Parathyroid adenoma (tissue), 2 donors: ENCODE data around the gene PCDHB8.
"Not testable (repeated sequence)": the region's sequence is repeated elsewhere in the genome, so short reads cannot be mapped to it uniquely, and the experiment has no call there.

Experiments
- H2AFZ ChIP-seq: fragments of 300-600 bp; sonication (generic); one replicate; pipeline ENCODE4 v1.7.0; 2017; ENCODE audit warnings: antibody characterized with exemption, mild to moderate bottlenecking
- H3K27ac ChIP-seq: fragments of 300-600 bp; sonication (generic); one replicate; pipeline ENCODE4 v1.7.0; 2017
- H3K27me3 ChIP-seq: fragments of 300-600 bp; sonication (generic); one replicate; pipeline ENCODE4 v1.7.0; 2017; ENCODE audit warnings: low read length; ENCODE audit not compliant: control insufficient read depth, insufficient read depth
- H3K36me3 ChIP-seq: fragments of 300-600 bp; sonication (generic); one replicate; pipeline ENCODE4 v1.7.0; 2017; ENCODE audit warnings: low read length; ENCODE audit not compliant: control insufficient read depth, insufficient read depth
- H3K4me1 ChIP-seq: fragments of 300-600 bp; sonication (generic); one replicate; pipeline ENCODE4 v1.7.0; 2017; ENCODE audit warnings: control low read depth
- H3K4me2 ChIP-seq: fragments of 300-600 bp; sonication (generic); one replicate; pipeline ENCODE4 v1.7.0; 2017; ENCODE audit warnings: low read length
- H3K4me3 ChIP-seq: fragments of 300-600 bp; sonication (generic); one replicate; pipeline ENCODE4 v1.7.0; 2017; ENCODE audit warnings: low read depth, low read length
- H3K79me2 ChIP-seq: fragments of 300-600 bp; sonication (generic); one replicate; pipeline ENCODE4 v1.7.0; 2017; ENCODE audit warnings: control low read depth
- H3K9ac ChIP-seq: fragments of 300-600 bp; sonication (generic); one replicate; pipeline ENCODE4 v1.7.0; 2017; ENCODE audit warnings: mild to moderate bottlenecking
- H3K9me3 ChIP-seq: fragments of 300-600 bp; sonication (generic); one replicate; pipeline ENCODE4 v1.7.0; 2017; ENCODE audit warnings: low read length; ENCODE audit not compliant: control insufficient read depth
- TF ChIP-seq, protein P1 (sequence below): fragments of 300-600 bp; sonication (generic); IDR thresholded peaks from one replicate; pipeline ENCODE4 v1.7.0; 2017; ENCODE audit warnings: antibody characterized with exemption, mild to moderate bottlenecking
- donor health status: primary hyperparathyroidism.

PCDHB8 gene

DNA sequence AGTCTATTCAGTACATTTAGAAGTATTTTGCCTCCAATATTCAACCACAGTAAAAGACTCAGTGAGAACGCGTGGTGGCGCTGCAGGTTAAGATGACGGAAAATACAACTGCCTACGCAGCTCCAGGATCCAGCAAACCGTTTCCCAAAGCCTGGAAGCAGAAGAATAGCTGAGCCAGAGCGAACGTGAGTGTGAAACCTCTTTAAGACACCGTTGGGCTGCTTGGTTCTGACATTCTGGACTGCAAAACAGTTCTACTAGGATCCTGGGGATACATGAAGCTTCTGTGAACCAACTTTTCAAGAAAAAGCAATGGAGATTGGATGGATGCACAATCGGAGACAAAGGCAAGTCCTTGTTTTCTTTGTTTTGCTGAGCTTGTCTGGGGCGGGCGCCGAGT lies 4.7 kb downstream of the PCDHB8 start, which contains the start of gene PCDHB16:
Gene PCDHB16, plus strand, starts transcription at position 140 of the 400 bp plus-strand sequence. Its CDS starts 173 bp downstream, at position 313.
- Histone ChIP-seq H3K4me1 (no peaks in the 10 kb centered on the region), H3K27ac (peak within 1 kb of the TSS; percentile 60), H3K79me2 (no peaks in the 10 kb centered on the region), H3K9ac (no peak within 1 kb of the TSS), H3K4me3 (peak within 1 kb of the TSS; percentile 35), H3K9me3 (no peaks in the 10 kb centered on the region), H2AFZ (peak within 1 kb of the TSS; percentile 44), H3K27me3 (peaks cover 8% of the 10 kb centered on the region), H3K36me3 (peaks cover 3% of the 10 kb centered on the region), H3K4me2 (peak within 1 kb of the TSS; percentile 23)
- TF ChIP-seq, protein P1, sequence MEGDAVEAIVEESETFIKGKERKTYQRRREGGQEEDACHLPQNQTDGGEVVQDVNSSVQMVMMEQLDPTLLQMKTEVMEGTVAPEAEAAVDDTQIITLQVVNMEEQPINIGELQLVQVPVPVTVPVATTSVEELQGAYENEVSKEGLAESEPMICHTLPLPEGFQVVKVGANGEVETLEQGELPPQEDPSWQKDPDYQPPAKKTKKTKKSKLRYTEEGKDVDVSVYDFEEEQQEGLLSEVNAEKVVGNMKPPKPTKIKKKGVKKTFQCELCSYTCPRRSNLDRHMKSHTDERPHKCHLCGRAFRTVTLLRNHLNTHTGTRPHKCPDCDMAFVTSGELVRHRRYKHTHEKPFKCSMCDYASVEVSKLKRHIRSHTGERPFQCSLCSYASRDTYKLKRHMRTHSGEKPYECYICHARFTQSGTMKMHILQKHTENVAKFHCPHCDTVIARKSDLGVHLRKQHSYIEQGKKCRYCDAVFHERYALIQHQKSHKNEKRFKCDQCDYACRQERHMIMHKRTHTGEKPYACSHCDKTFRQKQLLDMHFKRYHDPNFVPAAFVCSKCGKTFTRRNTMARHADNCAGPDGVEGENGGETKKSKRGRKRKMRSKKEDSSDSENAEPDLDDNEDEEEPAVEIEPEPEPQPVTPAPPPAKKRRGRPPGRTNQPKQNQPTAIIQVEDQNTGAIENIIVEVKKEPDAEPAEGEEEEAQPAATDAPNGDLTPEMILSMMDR, result peak; percentile 49

DNA sequence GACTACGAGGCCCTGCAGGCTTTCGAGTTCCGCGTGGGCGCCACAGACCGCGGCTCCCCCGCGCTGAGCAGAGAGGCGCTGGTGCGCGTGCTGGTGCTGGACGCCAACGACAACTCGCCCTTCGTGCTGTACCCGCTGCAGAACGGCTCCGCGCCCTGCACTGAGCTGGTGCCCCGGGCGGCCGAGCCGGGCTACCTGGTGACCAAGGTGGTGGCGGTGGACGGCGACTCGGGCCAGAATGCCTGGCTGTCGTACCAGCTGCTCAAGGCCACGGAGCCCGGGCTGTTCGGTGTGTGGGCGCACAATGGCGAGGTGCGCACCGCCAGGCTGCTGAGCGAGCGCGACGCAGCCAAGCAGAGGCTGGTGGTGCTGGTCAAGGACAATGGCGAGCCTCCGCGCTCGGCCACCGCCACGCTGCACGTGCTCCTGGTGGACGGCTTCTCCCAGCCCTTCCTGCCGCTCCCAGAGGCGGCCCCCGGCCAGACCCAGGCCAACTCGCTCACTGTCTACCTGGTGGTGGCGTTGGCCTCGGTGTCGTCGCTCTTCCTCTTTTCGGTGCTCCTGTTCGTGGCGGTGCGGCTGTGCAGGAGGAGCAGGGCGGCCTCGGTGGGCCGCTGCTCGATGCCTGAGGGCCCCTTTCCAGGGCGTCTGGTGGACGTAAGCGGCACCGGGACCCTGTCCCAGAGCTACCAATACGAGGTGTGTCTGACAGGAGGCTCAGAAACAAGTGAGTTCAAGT lies 6.7 kb downstream of the PCDHB8 start:
- not testable (repeated sequence) for H3K36me3 ChIP-seq, H2AFZ ChIP-seq, H3K27me3 ChIP-seq, H3K4me2 ChIP-seq, H3K4me1 ChIP-seq, H3K4me3 ChIP-seq, H3K9ac ChIP-seq, H3K9me3 ChIP-seq, H3K27ac ChIP-seq, H3K79me2 ChIP-seq

DNA sequence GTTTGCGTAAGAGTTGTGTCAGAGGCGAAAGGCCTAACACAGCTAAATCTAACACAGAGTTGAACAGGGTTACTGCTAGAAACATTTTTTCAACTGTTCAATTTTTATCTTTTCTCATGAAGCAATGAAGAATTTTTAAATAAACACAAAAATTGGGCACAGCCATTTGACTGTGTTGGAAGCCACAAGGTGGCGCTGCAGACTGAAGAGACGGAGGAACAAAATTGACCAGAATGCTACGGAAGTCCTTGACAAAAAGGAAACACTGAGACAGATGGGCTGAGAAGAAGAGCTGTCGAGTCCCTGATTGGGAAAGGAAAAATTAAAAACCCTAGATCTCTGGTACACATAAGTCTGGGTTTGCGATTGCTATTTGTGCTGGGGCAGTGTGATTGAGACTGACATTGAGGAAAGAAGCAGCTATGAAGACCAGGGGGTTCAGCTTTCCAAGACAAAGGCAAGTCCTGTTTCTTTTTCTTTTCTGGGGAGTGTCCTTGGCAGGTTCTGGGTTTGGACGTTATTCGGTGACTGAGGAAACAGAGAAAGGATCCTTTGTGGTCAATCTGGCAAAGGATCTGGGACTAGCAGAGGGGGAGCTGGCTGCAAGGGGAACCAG lies 9.4 kb downstream of the PCDHB8 start, which contains the start of gene PCDHB9:
Gene PCDHB9, plus strand, starts transcription at position 265 of the 616 bp plus-strand sequence. Its CDS starts 158 bp downstream, at position 423.
- Histone ChIP-seq H3K4me3 (no peak within 1 kb of the TSS), H3K27me3 (peaks cover 2% of the 10 kb centered on the region), H3K9me3 (no peaks in the 10 kb centered on the region)

DNA sequence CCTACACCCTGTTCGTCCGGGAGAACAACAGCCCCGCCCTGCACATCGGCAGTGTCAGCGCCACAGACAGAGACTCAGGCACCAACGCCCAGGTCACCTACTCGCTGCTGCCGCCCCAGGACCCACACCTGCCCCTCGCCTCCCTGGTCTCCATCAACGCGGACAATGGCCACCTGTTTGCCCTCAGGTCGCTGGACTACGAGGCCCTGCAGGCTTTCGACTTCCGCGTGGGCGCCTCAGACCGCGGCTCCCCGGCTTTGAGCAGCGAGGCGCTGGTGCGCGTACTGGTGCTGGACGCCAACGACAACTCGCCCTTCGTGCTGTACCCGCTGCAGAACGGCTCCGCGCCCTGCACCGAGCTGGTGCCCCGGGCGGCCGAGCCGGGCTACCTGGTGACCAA lies 11.1 kb downstream of the PCDHB8 start:
- H3K27me3 ChIP-seq, H3K9ac ChIP-seq, H3K27ac ChIP-seq, H3K9me3 ChIP-seq, H3K4me2 ChIP-seq, H3K79me2 ChIP-seq, H3K4me1 ChIP-seq, H2AFZ ChIP-seq, H3K36me3 ChIP-seq, H3K4me3 ChIP-seq: not testable (repeated sequence)

More for the DNA sequence above, 9.4 kb downstream of the PCDHB8 start, which contains the start of gene PCDHB9:
- Histone ChIP-seq H3K4me2 (no peak within 1 kb of the TSS), H3K9ac (no peak within 1 kb of the TSS), H3K79me2 (no peaks in the 10 kb centered on the region), H3K27ac (no peak within 1 kb of the TSS), H2AFZ (no peak within 1 kb of the TSS), H3K36me3 (peaks cover 3% of the 10 kb centered on the region), H3K4me1 (no peaks in the 10 kb centered on the region)
- TF ChIP-seq, protein P1, result no peak

DNA sequence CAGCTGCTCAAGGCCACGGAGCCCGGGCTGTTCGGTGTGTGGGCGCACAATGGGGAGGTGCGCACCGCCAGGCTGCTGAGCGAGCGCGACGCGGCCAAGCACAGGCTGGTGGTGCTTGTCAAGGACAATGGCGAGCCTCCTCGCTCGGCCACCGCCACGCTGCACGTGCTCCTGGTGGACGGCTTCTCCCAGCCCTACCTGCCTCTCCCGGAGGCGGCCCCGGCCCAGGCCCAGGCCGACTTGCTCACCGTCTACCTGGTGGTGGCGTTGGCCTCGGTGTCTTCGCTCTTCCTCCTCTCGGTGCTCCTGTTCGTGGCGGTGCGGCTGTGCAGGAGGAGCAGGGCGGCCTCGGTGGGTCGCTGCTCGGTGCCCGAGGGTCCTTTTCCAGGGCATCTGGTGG lies 11.5 kb downstream of the PCDHB8 start:
- H3K9me3 ChIP-seq, H3K79me2 ChIP-seq, H3K4me2 ChIP-seq, H3K9ac ChIP-seq, H3K27me3 ChIP-seq, H3K4me3 ChIP-seq, H3K4me1 ChIP-seq, H2AFZ ChIP-seq, H3K27ac ChIP-seq, H3K36me3 ChIP-seq: not testable (repeated sequence)

DNA sequence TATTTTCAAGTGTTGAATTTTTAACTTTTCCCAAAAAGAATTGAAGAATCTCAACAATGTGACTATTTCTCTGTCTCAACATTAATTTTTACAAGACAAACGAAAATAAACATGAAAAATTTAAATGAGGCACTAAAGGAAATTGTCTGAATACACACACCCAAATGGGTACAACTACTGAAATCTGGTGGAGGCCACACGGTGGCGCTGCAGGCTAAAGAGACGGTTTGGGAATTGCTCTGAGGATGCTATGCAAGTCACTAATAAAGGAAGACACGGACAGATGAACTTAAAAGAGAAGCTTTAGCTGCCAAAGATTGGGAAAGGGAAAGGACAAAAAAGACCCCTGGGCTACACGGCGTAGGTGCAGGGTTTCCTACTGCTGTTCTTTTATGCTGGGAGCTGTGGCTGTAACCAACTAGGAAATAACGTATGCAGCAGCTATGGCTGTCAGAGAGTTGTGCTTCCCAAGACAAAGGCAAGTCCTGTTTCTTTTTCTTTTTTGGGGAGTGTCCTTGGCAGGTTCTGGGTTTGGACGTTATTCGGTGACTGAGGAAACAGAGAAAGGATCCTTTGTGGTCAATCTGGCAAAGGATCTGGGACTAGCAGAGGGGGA lies 14.6 kb downstream of the PCDHB8 start, which contains the start of gene PCDHB10:
Gene PCDHB10, plus strand, starts transcription at position 244 of the 616 bp plus-strand sequence. Its CDS starts 200 bp downstream, at position 444.
- Histone ChIP-seq H3K4me2 (no peak within 1 kb of the TSS), H3K27ac (no peak within 1 kb of the TSS), H3K9me3 (no peaks in the 10 kb centered on the region), H3K79me2 (no peaks in the 10 kb centered on the region), H3K9ac (no peak within 1 kb of the TSS), H3K36me3 (no peaks in the 10 kb centered on the region), H3K27me3 (peaks cover 2% of the 10 kb centered on the region), H3K4me1 (no peaks in the 10 kb centered on the region), H3K4me3 (no peak within 1 kb of the TSS), H2AFZ (no peak within 1 kb of the TSS)
- TF ChIP-seq, protein P1, result no peak

DNA sequence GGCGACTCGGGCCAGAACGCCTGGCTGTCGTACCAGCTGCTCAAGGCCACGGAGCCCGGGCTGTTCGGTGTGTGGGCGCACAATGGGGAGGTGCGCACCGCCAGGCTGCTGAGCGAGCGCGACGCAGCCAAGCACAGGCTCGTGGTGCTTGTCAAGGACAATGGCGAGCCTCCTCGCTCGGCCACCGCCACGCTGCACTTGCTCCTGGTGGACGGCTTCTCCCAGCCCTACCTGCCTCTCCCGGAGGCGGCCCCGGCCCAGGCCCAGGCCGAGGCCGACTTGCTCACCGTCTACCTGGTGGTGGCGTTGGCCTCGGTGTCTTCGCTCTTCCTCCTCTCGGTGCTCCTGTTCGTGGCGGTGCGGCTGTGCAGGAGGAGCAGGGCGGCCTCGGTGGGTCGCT lies 16.7 kb downstream of the PCDHB8 start:
- not testable (repeated sequence) for H3K27me3 ChIP-seq, H3K27ac ChIP-seq, H3K36me3 ChIP-seq, H3K9me3 ChIP-seq, H3K9ac ChIP-seq, H2AFZ ChIP-seq, H3K4me2 ChIP-seq, H3K4me1 ChIP-seq, H3K79me2 ChIP-seq, H3K4me3 ChIP-seq
